Activated CD8-positive, alpha-beta memory T cell treated with anti-CD3 and anti-CD28 coated beads, Interleukin-2, amount 50 U/mL, for 48 hours (primary cell): ENCODE data around the gene SCARF1.
A peak's percentile ranks its signal among the peaks of the same experiment; 100 is the strongest.

Experiments
- DNase-seq: peaks from one replicate; pipeline ENCODE4 v3.0.0-alpha.2; 2020

Gene SCARF1

DNA sequence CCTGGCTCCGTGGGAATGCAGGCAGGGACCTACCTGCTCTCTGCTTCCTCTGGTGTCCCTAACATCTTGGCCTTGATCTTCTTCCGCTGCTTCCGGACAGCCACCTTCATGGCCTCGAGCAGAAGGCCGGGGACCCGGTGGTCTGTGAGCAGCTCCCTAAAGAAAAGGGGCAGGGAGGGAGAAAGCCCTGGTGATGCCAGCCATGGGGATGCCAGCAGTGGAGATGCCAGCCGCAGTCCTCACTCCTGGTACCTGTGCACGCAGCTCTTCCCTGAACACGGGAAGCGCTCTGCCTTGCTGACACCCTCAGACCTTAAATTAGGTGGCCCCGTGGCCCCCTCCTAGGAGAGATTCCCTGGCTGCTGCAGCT, 2.3 kb upstream of the SCARF1 start:
- no peak for DNase-seq

DNA sequence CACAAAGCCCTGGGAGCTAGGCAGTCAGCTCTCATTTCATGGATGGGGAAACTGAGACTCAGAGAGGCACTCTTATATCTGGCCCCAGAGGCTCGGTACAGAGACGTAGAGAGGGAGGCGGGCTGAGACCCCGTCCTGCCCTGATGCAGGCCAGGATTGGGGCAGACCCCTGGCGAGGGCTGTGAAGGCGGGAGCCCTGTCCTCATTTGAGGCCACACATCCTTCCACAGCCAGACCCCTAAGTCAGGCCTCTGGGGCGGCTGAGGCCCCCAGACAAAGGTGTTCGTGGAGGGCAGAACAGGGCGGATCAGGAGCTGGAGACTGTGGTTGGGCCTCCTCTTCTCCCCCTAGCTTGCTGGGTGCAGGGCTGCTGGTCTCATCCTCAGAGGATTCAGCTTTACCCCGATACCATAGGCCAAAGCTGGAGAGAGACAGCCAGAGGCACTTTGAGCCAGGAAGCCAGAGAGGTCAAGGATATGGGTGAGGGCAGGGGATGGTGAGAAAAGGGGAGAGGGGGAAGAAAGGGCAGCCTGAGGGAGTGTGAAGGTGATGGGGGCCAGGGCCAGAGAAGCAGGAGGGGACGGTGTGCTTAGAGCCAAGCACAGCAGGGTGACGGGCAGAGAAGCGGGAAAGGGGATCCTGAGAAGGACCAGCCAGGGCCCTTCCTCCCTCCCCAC, 805 bp upstream of the SCARF1 start:
- DNase-seq: no peak

DNA sequence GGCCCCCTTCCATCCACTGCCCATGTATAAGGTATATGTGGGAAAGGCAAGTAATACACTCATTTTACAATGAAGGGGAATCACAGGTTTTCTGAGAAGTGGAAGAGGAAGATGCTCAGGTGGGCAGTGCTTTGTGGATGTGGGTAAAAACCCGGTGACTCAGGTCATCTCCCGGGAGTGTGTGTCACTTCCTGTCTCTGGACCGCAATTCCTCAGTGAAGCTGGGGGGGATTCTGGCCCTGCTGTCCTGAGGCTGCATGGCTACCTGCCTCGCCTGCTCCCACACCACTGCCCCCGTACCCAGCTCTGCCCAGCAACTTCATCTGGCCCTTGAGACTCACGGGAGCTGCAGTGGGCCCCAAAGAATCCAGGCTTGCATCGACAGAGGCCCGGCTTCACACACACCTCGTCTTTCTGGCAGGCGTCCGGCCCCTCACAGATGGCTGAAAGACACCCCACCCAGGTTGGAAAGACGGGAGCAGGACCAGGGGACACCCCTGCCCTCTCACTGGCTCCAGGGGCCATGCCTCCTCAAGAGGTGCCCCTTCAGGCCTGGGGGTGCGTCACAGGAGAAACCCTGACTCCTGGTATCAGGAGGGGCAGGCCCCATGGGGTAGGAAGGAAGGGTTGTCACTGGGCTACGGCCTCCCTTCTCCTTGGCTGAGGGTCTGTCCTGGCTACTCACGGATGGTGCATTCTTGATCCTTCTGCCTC, 882 bp downstream of the SCARF1 start:
- peak; percentile 71 for DNase-seq

DNA sequence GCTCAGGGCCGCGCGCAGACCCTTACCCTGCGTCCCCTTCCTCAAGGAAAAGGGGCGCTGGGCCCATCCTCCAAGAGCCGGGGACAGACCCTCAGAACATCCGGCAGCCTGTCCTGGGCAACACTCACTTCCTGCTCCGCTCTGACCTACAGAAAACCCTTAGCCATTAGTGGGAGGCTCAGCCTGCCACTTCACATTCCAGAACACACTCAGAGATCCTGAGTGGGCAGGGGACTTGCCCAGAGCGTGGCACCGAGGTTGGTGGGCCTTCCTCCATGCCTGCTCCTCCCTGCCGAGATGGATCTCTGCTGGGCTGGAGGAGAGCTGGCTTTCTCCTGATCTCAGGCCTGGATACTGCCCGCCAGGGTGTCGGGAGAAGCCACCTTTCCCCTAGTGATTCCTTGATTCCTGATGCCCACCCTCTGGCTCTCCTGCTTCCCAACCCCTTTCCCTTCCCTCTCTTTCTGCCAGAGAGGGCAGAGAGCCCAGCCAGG, 1.5 kb downstream of the SCARF1 start:
- DNase-seq: no peak

DNA sequence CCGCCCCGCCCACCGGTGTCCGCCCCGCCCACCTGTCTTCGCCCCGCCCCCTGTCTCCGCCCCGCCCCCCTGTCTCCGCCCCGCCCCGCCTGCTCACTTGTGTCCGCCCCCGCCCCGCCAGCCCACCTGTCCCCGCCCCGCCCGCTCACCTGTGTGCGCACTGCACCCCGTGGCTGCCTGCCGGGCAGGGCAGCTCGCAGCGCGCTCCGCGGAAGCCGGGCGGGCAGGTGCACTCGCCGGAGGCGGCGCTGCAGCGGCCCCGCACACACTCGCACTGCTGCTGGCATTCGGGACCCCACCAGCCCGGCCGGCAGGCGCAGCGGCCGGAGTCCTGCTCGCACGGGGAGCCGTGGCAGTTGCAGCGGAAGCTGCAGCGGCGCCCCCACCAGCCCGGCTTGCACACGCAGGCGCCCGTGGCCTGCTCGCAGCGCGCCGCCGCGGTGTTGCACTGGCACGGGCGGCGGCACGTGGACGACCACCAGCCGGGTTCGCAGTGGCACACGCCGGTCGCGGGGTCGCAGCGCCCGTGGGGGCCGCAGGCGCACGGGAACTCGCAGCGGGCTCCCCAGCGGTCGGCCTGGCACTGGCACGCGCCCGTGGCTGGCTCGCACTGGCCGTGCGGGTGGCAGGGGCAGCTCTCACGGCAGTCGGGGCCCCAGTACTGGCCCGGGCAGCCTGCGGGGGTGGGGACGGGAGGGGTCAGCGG, 2.1 kb downstream of the SCARF1 start:
- DNase-seq: peak; percentile 79

DNA sequence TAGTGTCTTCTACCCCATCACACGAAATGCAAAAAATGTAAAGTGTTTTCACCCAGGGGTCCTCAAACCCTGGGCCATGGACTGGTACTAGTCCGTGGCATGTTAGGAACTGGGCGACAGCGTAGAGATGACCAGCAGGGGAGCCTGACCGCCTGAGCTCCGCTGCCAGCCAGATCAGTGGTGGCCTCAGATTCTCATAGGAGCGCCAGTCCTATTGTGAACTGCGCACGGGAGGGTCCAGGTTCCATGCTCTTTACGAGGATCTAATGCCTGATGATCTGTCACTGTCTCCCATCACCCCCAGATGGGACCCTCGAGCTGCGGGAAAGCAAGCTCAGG, 4.5 kb downstream of the SCARF1 start:
- DNase-seq: no peak

DNA sequence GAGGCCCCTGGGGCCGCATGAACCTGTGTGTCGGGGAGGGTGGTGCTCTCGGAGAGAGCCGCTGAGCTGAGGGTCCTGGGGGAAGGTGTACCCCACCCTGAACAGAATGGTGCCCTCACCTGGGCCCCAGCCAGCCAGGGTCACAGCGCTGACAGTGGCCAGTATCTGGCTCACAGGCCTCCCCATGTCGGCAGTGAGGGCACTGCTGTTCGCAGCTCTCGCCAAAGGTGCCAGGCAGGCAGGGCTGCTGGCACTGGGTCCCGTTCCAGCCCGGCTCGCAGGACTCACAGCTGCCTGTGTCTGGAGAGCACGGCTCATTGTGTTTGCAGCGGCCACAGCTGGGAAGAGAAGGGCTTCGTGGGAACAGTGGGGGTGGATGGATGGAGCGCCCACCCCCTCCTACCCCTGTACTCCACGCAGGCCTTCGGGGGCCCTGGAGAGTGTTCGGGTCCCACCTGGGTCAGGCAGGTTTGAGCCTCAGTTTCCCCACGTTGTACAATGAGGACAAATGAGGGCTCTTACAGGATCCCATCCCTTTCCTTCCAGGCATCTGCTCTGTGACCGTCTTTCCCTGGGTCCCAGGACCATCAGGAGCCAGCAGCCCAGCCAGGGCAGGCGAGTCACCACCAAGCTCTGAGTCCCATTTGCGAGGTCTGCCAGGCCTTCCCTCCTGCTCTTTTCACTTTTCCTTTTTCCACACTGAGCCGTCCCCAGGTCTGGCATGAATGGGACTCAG, 5.0 kb downstream of the SCARF1 start:
- DNase-seq: no peak

DNA sequence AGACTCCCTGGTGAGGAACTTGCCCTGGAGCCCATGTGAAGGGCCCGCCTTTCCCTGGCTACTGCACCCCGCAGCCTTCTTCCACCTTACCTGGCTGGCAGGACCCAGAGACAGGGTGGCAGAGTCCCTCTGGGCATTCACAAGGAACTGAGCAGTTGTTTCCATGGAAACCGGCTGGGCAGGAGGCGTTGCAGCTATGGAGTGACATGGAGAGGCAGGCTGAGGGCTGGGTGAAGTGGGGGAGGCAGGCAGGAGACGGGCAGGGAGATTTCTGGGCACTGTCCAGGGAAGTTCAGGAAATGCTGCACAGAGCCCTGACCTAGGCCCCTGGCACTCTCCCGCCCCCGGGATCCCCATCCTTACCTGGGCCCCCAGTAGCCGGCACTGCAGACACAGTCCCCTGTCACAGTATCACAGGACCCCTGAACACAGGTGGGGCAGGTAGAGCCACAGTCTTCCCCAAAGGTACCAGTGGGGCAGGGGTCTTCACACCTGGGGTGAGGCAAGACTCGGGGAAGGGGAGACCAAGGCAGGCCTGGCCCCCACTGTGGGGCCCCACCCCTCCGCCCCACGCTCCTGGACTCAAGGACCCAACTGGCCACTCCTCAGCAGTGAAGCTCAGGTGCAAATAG, 5.9 kb downstream of the SCARF1 start:
- DNase-seq: no peak

DNA sequence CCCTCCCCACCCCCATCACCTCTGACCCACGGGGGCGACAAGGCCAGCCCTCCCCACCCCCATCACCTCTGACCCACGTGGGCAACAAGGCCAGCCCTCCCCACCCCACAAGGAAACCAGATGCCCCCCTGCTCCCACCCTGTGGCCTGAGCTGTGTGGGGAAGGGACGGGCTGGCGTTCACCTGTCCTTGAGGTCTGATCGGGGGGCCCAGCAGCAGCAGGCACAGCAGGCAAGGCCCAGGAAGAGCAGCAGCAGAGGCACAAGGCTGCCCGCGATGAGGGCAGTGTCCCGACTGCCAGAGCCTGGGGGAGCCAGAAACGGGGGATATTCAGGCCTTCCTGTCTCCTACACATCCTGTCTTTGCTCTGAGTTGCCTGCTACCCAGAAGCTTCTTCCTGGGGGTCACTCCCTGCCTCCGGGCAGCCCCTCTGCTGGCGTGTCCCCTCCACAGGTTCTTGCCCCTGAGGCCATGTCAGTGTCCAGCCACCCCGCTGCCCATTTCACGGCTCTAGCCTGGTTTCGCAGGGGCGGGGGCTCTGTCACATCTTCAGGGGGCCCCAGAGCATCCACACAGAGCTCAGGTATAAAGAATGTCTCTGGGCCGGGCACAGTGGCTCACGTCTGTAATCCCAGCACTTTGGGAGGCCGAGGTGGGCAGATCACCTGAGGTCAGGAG, 6.8 kb downstream of the SCARF1 start:
- no peak for DNase-seq

DNA sequence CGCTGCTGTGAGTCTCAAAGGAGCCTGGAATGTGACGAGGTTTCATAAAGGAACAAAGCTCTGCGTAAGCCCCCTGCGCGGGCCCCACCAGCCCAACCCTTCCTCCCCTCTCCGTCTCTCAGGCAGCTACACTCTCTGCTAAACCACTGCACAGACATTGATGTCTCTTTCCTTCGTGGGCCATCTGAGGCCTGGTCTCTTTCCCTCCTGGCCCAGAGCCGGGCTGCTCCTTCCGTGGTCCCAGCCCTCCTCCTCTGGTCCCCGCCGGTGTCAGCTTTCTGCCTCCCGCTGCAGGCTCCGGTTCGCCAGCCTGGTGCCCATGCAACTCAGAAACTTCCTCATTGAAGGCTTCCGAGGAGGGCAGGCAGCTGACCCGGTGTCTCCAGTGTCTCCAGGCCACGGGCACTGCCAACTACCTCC, 7.4 kb downstream of the SCARF1 start:
- DNase-seq: no peak

DNA sequence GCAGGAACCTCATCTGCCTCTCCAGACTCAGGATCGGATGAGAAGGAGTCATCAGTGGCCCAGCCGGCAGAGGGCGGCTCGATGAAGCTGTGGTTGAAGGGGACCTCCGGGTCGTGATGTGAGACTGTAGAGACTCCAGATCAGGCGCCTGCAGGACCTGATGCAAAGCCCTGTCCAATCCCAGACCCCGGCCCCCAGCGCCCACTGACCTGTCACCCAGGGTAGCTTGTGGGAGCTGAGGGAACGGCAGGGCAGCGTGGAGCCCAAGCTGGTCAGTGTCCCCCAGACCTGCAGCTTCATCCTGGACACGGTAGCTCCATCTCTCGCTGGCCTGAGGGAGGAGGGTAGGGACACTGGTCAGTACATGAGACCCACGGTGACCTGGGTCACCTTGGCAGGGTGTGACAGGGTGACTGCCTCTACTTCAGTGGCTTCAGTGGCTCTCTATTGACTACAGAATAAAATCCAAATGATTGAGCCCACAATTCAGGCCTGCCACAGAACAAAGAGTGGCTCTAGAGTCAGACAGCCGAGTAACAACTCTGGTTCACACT, 8.7 kb downstream of the SCARF1 start:
- DNase-seq: no peak

DNA sequence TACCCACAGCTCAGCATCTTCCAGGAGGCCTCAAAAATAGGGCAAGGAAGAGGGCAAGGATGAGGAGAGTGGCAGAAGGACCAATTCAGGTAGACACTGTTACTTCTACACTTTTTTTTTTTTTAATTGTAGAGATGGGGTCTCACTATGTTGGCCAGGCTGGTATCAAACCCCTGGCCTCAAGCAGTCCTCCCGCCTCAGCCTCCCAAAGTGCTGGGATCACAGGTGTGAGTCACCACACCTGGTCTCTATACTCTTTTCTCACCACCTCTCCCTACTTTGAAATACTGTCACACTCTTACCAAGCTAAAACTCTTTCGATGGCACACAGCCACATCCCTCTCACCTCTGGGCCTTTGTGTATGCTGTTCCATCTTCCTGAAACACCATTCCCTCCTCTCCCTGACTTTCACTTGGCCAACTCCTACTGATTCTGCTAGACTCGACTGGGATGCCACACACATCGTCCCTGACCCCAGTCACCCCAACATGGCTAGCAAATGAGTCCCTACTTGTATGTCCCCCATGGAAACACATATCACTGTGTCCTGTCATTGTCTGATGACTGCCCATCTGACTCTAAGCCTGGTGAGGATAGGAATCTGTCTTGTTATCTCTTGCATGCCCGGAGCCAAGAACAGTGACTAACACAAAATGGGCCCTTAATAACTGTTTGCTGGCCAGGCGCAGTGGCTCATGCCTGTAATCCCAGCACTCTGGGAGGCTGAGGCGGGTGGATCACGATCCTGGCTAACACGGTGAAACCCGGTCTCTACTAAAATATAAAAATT, 9.7 kb downstream of the SCARF1 start:
- DNase-seq: no peak

DNA sequence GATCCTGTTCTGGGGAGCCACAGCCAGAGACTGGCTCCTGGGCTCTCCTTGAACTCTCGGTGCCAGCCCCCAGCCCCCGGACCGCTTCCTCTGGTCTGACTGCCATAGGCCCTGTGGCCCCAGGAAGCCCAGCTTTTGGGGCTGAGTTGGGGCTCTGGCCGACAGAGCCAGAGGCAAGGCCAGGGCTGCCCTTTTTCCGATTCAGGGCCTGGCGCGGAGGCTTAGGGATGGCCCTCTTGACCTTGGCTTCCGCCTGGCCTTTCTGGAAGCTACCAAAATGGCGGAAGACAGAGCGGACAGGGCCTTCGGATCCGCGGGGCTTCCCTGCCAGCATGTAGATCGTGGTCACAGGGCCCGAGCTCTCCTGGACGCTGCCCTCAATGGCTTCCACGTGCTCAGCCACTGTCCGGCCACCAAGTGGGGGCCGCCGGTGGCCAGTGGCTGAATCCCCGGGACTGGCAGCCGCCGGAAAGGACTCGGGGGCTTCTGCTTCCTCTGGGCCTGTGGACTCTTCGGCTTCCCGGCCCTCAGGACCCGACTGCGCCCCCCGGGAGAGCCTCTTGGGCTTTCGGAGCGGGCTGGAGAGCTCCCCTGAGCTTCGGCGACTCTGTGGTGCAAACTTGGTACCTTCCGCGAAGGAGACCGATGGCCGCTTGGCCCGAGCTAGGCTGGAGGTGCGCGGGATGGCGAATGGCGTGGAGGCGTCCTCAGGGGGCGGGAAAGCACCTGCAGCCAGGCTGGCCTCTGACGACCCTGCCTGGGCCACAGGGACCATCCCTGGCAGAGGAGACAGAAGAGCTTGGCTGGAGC, 10.5 kb downstream of the SCARF1 start:
- no peak for DNase-seq

DNA sequence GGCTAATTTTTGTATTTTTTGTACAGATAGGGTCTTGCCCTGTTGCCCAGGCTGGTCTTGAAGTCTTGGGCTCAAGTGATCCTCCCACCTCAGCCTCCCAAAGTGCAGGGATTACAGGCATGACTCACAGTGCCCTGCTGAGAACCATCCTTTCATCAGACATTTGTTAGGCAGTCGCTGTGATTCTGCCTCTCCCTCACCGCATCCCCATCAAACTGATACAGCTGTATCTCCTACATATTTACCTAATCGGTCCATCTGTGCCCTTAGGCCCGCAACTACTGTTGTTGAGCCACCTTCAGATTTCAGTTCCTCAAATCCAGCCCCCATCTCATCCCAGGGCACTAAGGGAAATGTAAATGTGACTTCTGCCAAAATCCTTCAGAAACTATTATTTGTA, 14.9 kb downstream of the SCARF1 start:
- no peak for DNase-seq

DNA sequence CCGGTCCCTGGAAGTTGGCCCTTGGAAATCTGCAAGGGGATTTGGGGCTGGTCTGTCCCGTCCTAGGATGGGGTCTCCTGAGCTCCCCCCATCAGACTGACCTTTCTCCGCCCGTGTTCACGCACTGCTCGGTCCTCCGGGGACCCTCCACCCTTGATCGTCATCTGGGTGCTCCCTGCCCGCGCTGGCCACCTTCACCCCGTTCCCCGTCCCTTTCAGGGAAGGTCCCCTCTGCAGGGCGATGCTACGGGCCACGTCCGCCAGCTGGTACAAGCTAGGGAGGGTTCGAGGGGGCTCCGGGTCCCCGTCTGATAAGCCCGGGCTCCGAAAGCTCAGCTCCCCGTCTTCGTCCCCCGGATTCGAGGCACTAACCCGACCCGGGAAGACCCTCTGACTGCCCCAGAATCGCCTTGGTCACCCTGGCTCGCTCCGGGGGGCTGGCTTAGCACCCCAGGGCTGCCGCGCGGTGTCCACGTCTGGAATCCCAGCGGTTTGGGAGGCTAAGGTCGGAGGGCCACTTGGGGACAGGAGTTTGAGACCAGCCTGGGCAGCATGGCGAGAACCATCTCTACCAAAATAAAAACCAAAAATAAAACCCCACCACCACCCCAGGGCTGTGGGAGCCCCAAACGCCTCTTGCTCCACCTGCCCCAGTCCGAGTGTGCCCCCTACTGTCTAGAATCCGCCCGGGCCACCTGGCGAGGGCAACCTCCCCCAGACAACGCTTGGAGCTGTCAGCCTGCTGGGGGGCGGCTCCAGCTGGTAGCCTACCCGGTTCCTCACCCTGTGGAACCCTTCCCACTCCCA, 15.8 kb downstream of the SCARF1 start:
- peak; percentile 92 for DNase-seq

DNA sequence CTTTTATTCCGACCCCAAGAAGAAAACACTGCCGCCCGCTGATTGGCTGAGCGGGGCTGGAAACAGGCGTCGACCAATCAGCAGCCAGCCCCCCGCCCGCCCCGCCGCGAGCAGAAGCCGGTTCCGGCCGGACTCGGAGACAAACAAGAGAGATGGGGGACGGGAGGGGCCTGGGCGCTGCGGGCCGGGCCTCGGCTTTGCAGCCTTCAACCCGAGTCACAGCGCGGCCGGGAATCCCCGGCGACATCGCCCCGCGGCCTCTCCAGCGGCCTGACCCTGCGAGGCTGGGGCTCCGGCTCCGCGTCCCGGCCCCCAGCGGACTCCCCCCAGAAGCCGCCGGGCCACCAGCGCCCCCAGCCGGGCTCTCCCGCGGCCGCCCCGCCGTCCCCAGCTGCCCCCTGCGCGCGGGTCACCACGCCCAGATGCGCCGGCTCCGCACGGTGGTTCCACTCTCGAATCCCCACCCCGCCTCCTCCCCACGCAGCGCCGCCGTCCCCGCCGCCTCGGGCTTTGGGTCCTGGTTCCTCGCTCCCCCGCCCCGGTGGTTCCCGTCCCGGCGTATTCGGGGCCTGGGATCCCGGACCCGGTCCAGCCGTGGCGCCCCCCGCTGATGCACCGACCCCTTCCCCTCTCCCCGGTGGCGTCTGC, 16.6 kb downstream of the SCARF1 start:
- DNase-seq: peak; percentile 93

DNA sequence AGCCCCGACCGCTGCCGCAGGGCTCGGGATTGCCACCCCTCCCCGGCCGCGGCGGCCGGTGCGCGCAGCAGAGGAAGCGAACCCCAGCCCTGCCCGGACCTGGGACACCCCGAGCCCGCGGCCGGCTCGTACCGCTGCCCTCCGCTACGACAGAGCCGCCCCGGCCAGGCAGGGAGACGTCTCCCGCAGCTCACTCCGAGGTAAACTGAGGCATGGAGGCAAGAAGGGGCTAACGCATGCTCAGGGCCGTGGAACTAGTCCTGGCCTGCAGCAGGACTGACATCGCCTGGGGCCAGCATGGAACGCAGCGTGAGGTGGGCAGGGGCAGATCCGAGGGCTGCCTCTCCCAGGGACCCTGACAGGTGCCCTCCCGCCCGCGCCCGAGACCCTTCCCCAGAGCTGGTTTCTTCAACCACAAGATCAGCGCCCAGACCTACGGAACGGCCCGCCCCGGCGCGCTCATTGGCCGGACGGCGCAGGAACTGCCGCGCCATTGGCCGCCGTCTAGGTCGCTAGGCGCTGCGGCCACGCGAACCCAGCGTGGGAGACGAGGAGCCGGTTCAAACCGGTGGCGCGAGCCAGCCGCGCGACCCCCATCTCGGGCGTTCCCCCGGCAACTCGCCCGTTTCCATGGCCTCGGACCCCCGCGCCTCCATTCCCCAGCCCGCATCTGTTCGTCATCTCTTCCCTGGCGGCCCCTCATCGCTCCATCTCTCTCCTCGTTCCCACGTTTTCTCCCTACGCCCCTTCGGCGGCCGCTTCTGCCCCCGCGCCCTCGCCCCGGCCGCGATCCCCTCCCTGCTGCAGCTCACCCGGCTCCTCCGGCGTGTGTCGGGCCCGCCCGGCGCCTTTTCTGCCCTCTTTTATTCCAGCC, 17.3 kb downstream of the SCARF1 start, which contains the start of gene SLC43A2:
Gene SLC43A2, minus strand, starts transcription at position 853 of the 874 bp plus-strand sequence. CDS start 960 bp downstream, outside the sequence.
- peak; percentile 90 for DNase-seq
